ENCODE data around the gene LSS.

DNA sequence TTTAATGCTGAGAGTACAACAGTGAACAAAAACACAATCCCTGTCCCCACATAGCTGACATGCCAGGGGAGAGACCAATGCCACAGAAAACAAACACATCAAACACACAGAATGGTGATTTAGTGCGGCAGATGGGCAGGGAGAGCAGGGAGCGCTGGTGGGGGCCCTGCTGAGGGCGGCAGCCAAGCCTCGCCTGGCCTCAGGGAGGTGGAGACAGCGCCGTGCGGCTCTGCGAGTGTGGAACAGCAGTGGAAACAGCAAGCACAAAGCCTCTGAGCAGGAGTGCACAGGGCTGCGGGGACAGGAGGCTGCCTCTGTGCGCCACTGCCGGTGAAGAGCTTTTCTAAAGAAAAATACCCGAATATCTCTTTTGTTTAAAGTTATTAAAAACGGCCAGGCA lies 39.8 kb upstream of the LSS start:
- TF ChIP-seq CTCF (IDR thresholded peaks at IDR 0.05; ENCODE audit: insufficient read depth, low read depth, low read length) (no peak), EZH2 (IDR thresholded peaks at IDR 0.05; ENCODE audit: insufficient read depth, low read length) (no peak)

All from astrocyte (in vitro differentiated cells and primary cell).